Nephron progenitor cell (in vitro differentiated cells): Measurements from ENCODE around the gene LONRF2.

Experiments
- DNase-seq: peaks from one replicate; pipeline ENCODE4 v3.0.0; 2021
- H3K27ac Mint-ChIP-seq: 2 replicates; pipeline ENCODE4 v1.8.0; 2021; ENCODE audit warnings: mild to moderate bottlenecking, moderate library complexity, mixed read lengths
- H3K27me3 Mint-ChIP-seq: 2 replicates; pipeline ENCODE4 v1.8.0; 2021; ENCODE audit warnings: mild to moderate bottlenecking, low read depth, mixed read lengths; ENCODE audit not compliant: poor library complexity
- H3K36me3 Mint-ChIP-seq: 2 replicates; pipeline ENCODE4 v1.8.0; 2021; ENCODE audit warnings: low read depth, mixed read lengths
- H3K4me1 Mint-ChIP-seq: 2 replicates; pipeline ENCODE4 v1.8.0; 2021; ENCODE audit warnings: mixed read lengths
- H3K4me3 Mint-ChIP-seq: 2 replicates; pipeline ENCODE4 v1.8.0; 2021; ENCODE audit warnings: mild to moderate bottlenecking, moderate library complexity, mixed read lengths
- H3K9me3 Mint-ChIP-seq: 2 replicates; pipeline ENCODE4 v1.8.0; 2021; ENCODE audit warnings: mild to moderate bottlenecking, moderate library complexity, mixed read lengths
- CTCF ChIP-seq: fragments of 200-600 bp; sonication (generic); IDR thresholded peaks from 2 replicates; pipeline ENCODE4 v1.5.0; 2021; ENCODE audit warnings: antibody characterized with exemption

LONRF2 gene

DNA sequence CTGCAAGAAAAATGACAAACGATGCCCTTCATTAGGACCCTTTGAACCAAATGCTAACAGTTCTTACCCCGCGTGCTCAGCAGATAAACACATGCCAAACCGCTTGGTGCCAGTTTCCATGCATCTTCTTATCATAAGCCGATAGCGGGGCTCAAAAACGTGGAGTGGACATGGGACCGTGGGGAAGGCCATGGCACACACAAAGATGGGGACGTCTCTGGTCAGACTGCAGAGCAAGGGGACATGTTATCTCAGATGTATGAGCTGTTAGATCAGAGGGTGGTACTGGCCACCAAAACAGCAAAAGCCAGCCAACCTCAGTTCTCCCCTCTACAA, 28.2 kb downstream of the LONRF2 start:
- DNase-seq: no peak
- Mint-ChIP-seq H3K4me3 (no peak overlapping the region), H3K9me3 (no peaks in the 10 kb centered on the region), H3K36me3 (no peaks in the 10 kb centered on the region), H3K4me1 (no peaks in the 10 kb centered on the region), H3K27me3 (peaks cover 4% of the 10 kb centered on the region), H3K27ac (no peak overlapping the region)
- TF ChIP-seq CTCF: no peak

- Mint-ChIP-seq H3K4me1 (no peaks in the 10 kb centered on the region), H3K36me3 (no peaks in the 10 kb centered on the region), H3K27ac (no peak overlapping the region), H3K27me3 (peaks cover 4% of the 10 kb centered on the region), H3K4me3 (no peak overlapping the region), H3K9me3 (no peaks in the 10 kb centered on the region)
- DNase-seq: no peak
- TF ChIP-seq CTCF: no peak
These were observed 28.8 kb downstream of the LONRF2 start for GRCh38 chr2:100293341-100294161.

DNA sequence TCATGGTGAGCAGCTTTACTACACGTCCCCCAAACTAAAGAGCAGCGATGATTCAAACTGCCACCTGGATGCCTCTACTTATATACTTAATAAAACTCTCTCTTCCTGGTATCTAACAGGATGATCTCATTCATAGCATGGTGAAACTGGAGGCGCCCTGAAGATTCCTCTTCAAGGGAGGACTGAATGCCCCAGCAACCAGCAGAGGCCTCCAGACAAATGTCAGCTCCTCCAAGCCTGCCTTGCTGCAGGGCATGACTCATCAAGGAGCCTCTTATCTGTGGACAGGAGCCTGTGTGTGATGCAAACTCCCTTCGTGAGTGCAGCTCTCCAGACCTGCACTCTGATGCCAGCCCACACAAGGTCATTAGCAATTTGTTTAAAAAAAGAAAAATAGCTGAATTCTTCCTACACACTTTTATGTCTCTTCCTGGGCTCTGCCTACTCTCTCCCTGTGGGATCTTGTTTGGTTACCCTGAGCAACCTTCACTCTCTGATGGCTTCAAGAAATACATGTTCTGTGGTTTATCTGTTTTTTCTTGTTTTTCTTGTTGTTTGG, 30.2 kb downstream of the LONRF2 start:
- no peak for DNase-seq
- H3K27ac Mint-ChIP-seq: no peak overlapping the region
- H3K9me3 Mint-ChIP-seq: no peaks in the 10 kb centered on the region
- H3K4me3 Mint-ChIP-seq: no peak overlapping the region
- TF ChIP-seq CTCF: no peak
- H3K36me3 Mint-ChIP-seq: no peaks in the 10 kb centered on the region
- peaks cover 4% of the 10 kb centered on the region for H3K27me3 Mint-ChIP-seq
- no peaks in the 10 kb centered on the region for H3K4me1 Mint-ChIP-seq

DNA sequence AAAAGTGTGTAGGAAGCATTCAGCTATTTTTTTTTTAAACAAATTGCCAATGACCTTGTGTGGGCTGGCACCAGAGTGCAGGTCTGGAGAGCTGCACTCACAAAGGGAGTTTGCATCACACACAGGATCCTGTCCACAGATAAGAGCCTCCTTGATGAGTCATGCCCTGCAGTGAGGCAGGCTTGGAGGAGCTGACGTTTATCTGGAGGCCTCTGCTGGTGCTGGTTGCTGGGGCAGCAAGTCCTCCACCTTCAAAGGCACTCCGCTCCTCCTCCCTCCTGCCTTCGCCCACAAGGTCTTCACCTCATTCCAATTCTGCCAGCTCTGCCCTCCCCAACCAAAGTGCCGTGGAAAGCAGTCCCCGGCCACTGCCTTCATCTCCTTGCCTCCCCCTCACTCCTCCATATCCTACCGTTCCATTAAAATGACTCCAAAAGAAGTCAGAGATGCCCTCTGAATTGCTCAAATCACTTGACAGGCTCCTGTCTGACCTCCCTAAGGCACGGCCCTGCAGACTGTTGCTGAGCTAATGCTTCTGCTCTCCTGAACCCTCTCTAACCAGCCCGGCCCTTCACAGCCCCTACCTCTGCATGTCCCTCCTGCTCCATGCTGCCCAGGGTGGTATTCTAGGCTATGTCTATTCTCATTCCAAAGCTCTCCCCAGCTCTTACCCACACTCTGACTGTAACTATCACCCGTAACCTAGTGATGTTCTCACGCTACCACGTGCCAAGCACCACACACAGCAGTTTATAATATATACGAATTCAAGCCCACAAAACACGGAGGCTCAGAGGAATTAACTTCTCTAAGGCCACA, 30.9 kb downstream of the LONRF2 start:
- Mint-ChIP-seq H3K4me1 (no peaks in the 10 kb centered on the region), H3K36me3 (no peaks in the 10 kb centered on the region), H3K4me3 (no peak overlapping the region), H3K9me3 (no peaks in the 10 kb centered on the region), H3K27ac (no peak overlapping the region), H3K27me3 (peaks cover 4% of the 10 kb centered on the region)
- TF ChIP-seq CTCF: no peak
- no peak for DNase-seq

DNA sequence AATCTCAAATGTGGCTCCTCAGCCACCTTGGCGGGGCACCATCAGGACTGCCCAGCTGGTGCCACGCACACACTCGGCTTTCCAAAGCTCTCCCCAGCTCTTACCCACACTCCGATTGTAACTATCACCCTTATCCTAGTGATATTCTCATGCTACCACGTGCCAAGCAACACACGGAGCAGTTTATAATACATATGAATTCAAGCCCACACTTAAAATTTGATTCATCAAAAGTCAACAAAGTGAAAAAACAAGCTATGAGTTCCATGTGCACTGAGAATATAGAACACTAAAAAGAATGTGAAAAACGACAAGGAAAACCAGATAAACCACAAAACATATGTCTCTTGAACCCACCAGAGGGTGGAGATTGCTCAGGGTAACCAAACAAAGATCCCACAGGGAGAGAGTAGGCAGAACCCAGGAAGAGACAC, 31.6 kb downstream of the LONRF2 start:
- Mint-ChIP-seq H3K4me1 (peaks cover 4% of the 10 kb centered on the region), H3K9me3 (no peaks in the 10 kb centered on the region), H3K27ac (no peak overlapping the region), H3K36me3 (no peaks in the 10 kb centered on the region), H3K4me3 (no peak overlapping the region), H3K27me3 (peaks cover 4% of the 10 kb centered on the region)
- no peak for DNase-seq
- no peak for TF ChIP-seq CTCF
